Spinal cord (tissue), 10 donors: ENCODE results near the gene TOR3A. TPM values are rescaled to one million over a fixed set of nuclear protein-coding genes. Genes with fewer than 3 reads are reported as not detected.
A peak's percentile ranks its signal among the peaks of the same experiment; 100 is the strongest.
"Not testable (repeated sequence)": the region's sequence is repeated elsewhere in the genome, so short reads cannot be mapped to it uniquely, and the experiment has no call there.

Experiments used
- DNase-seq, 6 donors: peaks; one replicate each; pipeline versions ENCODE4 v3.0.0 to v3.0.0-alpha.2; 2013 to 2015; ENCODE audit warnings: low spot score in 6 of 6, low read depth in 4 of 6
- H3K27ac ChIP-seq: one replicate; pipeline ENCODE4 v1.5.1; 2013; ENCODE audit warnings: low read depth, low read length, control low read depth
- H3K27me3 ChIP-seq: one replicate; pipeline ENCODE4 v1.6.1; 2013; ENCODE audit warnings: low read length; ENCODE audit not compliant: control insufficient read depth, insufficient read depth
- H3K36me3 ChIP-seq: one replicate; pipeline ENCODE4 v1.6.1; 2013; ENCODE audit warnings: low read length; ENCODE audit not compliant: control insufficient read depth, insufficient read depth
- H3K4me1 ChIP-seq: one replicate; pipeline ENCODE4 v1.6.1; 2013; ENCODE audit warnings: low read length; ENCODE audit not compliant: control insufficient read depth, insufficient read depth
- H3K4me3 ChIP-seq: one replicate; pipeline ENCODE4 v1.5.1; 2013; ENCODE audit warnings: low read depth, low read length, control low read depth
- H3K9me3 ChIP-seq: one replicate; pipeline ENCODE4 v1.6.1; 2013; ENCODE audit warnings: low read length; ENCODE audit not compliant: control insufficient read depth, insufficient read depth
- WGBS: methylation state at CpG from one replicate; pipeline ENCODE4 v1.1.5; 2013; ENCODE audit warnings: missing lambda C conversion rate; ENCODE audit not compliant: insufficient coverage; 5-methylcytosine and 5-hydroxymethylcytosine counted together
- polyA plus RNA-seq, 2 donors: library from polyadenylated mRNA; unstranded; fragments of 120-200 nt; gene quantifications; one replicate each; pipeline ENCODE4 v1.2.1, GENCODE V29; 2013; ENCODE audit not compliant: insufficient read length in 2 of 2
- total RNA-seq, 2 donors: library from RNA; depleted of rRNA in 1 of 2; stranded (reverse); fragments of 120-200 nt in 1 of 2; fragments of >200 nt in 1 of 2; gene quantifications; one replicate each; pipeline versions ENCODE4 v1.2.3 to v1.2.4, GENCODE V29; 2013 to 2014
- donor health status: healthy.

TOR3A gene
- total and polyA plus RNA-seq, 4 donors, result 18.3 to 27.4 (median 22.5) TPM

DNA sequence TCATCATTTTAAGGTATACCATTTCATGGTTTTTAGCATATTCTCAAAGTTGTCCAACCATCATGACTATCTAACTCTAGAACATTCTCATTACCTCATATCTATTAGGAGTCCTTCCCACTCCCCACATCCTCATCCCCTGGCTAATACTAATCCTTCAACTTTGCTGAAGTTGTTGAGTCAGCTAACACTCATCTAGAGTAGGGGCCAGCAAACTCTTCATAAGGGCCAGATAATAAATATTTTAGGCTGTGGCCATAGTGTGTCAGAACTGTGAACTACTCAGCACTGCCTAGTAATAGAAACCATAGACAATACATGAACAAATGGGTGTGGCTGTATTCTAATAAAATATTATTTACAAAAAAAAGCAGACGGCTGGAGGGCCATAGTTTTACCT lies 43.0 kb downstream of the TOR3A start:
- Histone ChIP-seq H3K4me1 (no peaks in the 10 kb centered on the region), H3K27ac (no peak overlapping the region), H3K27me3 (no peaks in the 10 kb centered on the region), H3K4me3 (no peak overlapping the region), H3K9me3 (no peaks in the 10 kb centered on the region), H3K36me3 (peaks cover 7% of the 10 kb centered on the region)
- no peak for DNase-seq
- no CpG with 5 or more reads among the region's 1 CpG for WGBS

DNA sequence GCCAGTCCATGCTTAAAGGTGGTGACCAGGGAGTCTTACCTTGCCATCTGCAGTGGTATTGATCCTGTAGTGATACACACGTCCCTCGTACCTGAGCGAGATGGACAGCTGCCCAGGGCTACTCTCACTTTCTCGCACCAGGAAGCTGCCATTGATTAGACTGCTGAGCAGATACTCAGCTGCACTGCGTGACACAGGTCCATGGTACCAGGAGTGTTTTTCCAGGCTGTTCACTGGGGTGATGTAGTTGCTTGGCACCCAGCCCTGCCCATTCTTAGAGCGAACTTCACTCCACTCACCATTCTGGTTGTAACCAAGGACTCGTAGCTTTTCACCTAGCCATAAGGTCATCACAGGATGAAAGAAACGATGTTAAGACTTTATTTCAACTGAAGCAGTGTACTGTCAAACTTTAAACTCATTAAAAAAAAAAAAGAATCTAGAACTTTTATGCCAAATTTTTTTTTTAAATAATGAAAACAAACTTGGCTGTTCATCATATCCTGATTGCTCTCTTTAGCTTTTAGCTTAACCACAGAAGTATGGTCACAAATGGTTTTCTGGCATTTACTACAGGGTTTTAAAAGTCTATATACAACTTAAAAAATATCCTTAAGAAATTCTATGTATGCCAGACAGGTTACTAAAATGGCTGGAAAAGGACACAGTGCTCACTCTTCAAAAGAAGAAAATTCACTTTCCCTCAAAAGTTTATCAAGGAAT lies 44.6 kb downstream of the TOR3A start:
- WGBS, result 83% methylated on average over 4 of the region's 8 CpGs
- no peak overlapping the region for H3K27ac ChIP-seq

DNA sequence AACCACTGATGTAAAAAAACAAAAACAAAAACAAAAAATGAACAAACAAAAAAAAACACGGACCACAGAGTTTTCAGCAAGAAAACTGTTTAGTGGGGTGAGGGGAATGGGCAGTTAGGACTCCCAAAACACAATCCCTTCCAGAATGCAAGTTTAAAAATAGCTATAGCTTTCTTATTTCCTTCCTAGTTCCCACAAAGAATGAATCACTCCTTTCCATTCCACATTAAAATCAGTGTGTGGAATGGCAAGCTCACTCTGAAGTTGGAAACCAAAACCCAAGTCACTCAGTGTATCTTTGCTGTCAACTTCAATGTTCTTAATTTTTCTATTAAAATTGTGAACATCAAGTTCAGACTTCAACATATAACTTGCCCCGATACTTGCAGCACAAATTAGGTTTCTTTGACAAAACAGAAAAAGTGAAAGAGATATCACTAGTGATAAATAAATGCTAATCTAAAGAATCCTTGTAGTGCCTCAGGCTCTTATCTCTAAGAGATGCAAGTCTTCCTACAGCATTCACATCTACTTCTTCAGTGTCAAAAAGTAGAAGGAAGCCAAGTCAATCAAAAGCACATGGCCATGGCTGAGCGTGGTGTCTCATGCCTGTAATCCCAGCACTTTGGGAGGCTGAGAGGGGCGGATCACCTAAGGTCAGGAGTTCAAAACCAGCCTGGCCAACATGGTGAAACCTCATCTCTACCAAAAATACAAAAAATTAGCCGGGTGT lies 45.5 kb downstream of the TOR3A start:
- Histone ChIP-seq H3K9me3 (no peaks in the 10 kb centered on the region), H3K4me3 (no peak overlapping the region), H3K27ac (no peak overlapping the region), H3K27me3 (no peaks in the 10 kb centered on the region), H3K36me3 (peaks cover 11% of the 10 kb centered on the region), H3K4me1 (no peaks in the 10 kb centered on the region)
- no peak for DNase-seq
- 92% methylated on average over 2 of the region's 5 CpGs for WGBS

More for the DNA sequence above, 44.6 kb downstream of the TOR3A start:
- Histone ChIP-seq H3K27me3 (no peaks in the 10 kb centered on the region), H3K9me3 (no peaks in the 10 kb centered on the region), H3K36me3 (peaks cover 11% of the 10 kb centered on the region), H3K4me1 (no peaks in the 10 kb centered on the region), H3K4me3 (no peak overlapping the region)
- peak in 1 of 6 donors; percentile 23 for DNase-seq

DNA sequence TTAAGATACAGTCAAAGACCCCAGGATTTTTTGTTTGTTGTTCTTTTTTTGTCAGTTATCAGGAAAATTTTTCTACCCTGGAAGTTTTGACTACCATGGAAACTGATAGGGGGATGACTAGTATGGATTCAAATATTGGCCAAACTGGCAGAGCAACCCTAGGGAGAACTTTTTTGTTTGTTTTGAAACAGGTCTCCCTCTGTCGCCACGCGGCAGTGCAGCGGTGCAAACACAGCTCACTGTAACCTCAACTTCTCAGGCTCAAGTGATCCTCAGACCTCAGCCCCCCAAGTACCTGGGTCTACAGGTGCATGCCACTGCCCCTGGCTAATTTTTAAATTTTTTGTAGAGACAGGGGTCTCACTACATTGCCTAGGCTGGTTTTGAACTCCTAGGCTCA lies 46.6 kb downstream of the TOR3A start:
- 100% methylated on average over 3 of the region's 4 CpGs for WGBS

DNA sequence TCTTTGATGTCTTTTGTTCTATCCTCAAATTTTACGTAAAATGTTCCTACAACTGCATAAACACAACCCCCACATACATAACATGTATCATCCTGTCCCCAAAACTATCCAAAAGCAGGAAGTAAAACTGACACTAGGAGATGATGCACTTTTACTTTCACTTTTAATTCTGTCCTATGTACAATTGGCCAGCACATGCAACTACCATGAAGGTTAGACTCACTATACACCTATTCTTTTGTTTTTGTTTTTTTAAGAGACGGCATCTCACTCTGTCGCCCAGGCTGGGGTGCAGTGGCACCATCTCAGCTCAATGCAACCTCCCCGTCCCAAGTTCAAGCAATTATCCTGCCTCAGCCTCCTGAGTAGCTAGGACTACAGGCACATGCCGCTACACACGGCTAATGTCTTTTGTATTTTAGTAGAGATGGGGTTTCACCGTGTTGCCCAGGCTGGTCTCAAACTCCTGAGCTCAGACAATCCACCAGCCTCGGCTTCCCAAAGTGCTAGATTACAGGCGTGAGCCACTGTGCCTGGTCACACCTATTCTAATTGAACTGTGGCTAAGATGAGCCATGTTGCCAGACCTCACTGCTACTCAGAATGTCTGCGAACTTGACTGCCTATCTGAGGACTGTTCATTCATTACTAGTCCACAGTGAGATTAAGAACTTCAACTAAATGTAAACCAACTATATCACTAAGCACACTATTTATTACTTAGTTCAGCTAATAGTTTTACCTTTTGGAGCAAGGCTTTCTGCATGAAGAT lies 48.0 kb downstream of the TOR3A start:
- peaks cover 6% of the 10 kb centered on the region for H3K36me3 ChIP-seq
- H3K4me1 ChIP-seq, result no peaks in the 10 kb centered on the region
- no peak for DNase-seq
- 95% methylated on average over 9 of the region's 10 CpGs for WGBS
- no peak overlapping the region for H3K27ac ChIP-seq
- no peak overlapping the region for H3K4me3 ChIP-seq
- no peaks in the 10 kb centered on the region for H3K27me3 ChIP-seq
- no peaks in the 10 kb centered on the region for H3K9me3 ChIP-seq

More for the DNA sequence above, 46.6 kb downstream of the TOR3A start:
- Histone ChIP-seq H3K36me3 (peaks cover 7% of the 10 kb centered on the region), H3K9me3 (no peaks in the 10 kb centered on the region), H3K27me3 (no peaks in the 10 kb centered on the region), H3K4me3 (no peak overlapping the region), H3K4me1 (no peaks in the 10 kb centered on the region), H3K27ac (no peak overlapping the region)
- DNase-seq, result no peak

DNA sequence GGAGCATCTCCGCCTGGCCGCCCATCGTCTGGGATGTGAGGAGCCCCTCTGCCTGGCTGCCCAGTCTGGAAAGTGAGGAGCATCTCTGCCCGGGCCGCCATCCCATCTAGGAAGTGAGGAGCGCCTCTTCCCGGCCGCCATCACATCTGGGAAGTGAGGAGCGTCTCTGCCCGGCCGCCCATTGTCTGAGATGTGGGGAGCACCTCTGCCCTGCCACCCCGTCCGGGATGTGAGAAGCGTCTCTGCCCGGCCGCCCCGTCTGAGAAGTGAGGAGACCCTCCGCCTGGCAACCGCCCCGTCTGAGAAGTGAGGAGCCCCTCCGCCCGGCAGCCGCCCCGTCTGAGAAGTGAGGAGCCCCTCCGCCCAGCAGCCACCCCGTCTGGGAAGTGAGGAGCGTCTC lies 53.3 kb downstream of the TOR3A start:
- H3K27me3 ChIP-seq, DNase-seq, H3K9me3 ChIP-seq, H3K4me3 ChIP-seq, H3K27ac ChIP-seq, H3K36me3 ChIP-seq, H3K4me1 ChIP-seq: not testable (repeated sequence)
- 92% methylated on average over 2 of the region's 27 CpGs for WGBS

DNA sequence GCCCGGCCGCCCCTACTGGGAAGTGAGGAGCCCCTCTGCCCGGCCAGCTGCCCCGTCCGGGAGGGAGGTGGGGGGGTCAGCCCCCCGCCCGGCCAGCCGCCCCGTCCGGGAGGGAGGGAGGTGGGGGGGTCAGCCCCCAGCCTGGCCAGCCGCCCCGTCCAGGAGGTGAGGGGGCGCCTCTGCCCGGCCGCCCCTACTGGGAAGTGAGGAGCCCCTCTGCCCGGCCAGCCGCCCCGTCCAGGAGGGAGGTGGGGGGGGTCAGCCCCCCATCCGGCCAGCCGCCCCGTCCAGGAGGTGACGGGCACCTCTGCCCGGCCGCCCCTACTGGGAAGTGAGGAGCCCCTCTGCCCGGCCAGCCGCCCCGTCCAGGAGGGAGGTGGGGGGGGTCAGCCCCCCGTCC lies 53.8 kb downstream of the TOR3A start:
- H3K27ac ChIP-seq, H3K4me1 ChIP-seq, H3K4me3 ChIP-seq, H3K27me3 ChIP-seq, H3K9me3 ChIP-seq, DNase-seq, H3K36me3 ChIP-seq: not testable (repeated sequence)
- no CpG with 5 or more reads among the region's 28 CpGs for WGBS

DNA sequence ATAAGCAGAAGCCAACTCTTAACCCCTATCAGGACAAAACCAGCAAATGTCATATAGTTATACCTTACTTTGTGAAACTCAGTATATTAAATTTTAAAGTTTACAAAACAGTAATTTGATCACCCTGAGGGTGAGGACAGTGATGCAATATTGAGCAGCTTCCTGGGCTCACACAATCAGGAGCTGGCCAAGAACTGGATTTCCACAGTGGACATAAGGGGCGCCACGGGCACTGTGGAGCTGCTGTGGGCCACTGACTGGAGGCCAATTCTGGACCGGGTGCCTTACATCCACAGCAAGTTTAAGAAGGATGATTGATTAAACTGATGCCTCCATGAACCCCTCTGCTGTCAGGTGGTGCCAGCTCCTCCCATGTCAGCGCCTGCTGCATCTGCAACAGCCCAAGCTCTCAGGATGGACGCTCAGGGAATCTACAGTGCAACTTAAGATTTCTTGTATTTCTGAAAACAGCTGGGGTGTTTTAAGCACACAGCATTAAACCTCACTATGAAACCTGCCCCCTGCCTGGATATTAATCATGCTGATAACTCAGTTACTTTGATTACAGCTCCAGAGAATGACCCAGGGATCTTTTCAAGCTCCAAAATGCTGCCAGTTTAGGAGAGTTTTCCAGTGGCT lies 55.9 kb downstream of the TOR3A start:
- 81% methylated on average over 4 of the region's 5 CpGs for WGBS
- no peaks in the 10 kb centered on the region for H3K9me3 ChIP-seq
- no peak overlapping the region for H3K27ac ChIP-seq
- no peaks in the 10 kb centered on the region for H3K27me3 ChIP-seq
- H3K4me3 ChIP-seq, result no peak overlapping the region
- H3K36me3 ChIP-seq, result no peaks in the 10 kb centered on the region
- H3K4me1 ChIP-seq, result peaks cover 6% of the 10 kb centered on the region
- DNase-seq, result peak in 1 of 6 donors; percentile 28

DNA sequence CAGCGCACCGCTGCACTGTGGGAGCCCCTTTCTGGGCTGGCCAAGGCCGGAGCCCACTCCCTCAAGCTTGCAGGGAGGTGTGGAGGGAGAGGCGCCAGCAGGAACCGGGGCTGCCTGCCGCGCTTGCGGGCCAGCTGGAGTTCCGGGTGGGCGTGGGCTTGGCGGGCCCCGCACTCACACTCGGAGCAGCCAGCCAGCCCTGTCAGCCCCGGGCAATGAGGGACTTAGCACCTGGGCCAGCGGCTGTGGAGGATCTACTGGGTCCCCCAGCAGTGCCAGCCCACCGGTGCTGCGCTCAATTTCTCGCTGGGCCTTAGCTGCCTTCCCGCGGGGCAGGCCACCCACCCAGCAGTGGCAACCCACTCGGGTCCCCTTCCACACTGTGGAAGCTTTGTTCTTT lies 56.9 kb downstream of the TOR3A start:
- not testable (repeated sequence) for H3K36me3 ChIP-seq, H3K9me3 ChIP-seq, DNase-seq, H3K27ac ChIP-seq, H3K27me3 ChIP-seq, H3K4me3 ChIP-seq, H3K4me1 ChIP-seq
- 96% methylated on average over 20 of the region's 21 CpGs for WGBS
